Mammary epithelial cell (primary cell): Measurements from ENCODE around the gene FBXL12.

ENCODE experiments used
- EZH2 ChIP-seq: IDR thresholded peaks from 2 replicates; pipeline ENCODE4 v1.6.1; 2012; ENCODE audit warnings: low read length, inconsistent platforms, borderline replicate concordance
- TF ChIP-seq, protein P1 (sequence below), 2 donors: IDR thresholded peaks in 1 of 2; conservative IDR thresholded peaks in 1 of 2; 2 replicates each; pipeline ENCODE4 v1.5.1; 2011 to 2012; ENCODE audit warnings: inconsistent platforms in 2 of 2, low read length in 2 of 2, mild to moderate bottlenecking in 2 of 2, control low read depth in 1 of 2, low read depth in 1 of 2; ENCODE audit not compliant: insufficient read depth in 1 of 2; ENCODE audit errors: extremely low read depth in 1 of 2

DNA sequence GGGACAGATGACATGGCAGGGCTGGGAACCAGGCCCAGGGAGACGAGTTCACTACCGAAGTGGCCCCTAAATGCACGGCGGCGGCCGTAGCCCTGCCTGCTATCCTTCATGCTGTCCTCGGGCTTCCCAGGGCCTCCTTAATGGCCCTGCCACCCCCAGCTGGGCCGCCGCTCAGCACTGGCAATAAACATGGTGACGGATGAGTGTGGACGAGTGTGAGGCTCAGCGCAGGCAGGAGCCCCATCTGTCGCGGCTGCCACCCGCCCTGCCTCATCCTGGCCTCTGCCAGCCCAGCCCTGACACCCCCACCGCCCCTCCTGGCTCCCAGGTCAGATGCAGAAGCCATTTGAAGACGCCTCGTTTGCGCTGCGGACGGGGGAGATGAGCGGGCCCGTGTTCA lies 29.9 kb upstream of the FBXL12 start:
- TF ChIP-seq, protein P1, sequence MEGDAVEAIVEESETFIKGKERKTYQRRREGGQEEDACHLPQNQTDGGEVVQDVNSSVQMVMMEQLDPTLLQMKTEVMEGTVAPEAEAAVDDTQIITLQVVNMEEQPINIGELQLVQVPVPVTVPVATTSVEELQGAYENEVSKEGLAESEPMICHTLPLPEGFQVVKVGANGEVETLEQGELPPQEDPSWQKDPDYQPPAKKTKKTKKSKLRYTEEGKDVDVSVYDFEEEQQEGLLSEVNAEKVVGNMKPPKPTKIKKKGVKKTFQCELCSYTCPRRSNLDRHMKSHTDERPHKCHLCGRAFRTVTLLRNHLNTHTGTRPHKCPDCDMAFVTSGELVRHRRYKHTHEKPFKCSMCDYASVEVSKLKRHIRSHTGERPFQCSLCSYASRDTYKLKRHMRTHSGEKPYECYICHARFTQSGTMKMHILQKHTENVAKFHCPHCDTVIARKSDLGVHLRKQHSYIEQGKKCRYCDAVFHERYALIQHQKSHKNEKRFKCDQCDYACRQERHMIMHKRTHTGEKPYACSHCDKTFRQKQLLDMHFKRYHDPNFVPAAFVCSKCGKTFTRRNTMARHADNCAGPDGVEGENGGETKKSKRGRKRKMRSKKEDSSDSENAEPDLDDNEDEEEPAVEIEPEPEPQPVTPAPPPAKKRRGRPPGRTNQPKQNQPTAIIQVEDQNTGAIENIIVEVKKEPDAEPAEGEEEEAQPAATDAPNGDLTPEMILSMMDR (conservative IDR thresholded peaks at IDR 0.05 in 1 of 2, IDR thresholded peaks at IDR 0.05 in 1 of 2; ENCODE audit: extremely low read depth in 1 of 2, insufficient read depth in 1 of 2, low read depth in 1 of 2, low read length in 2 of 2), result no peak
- TF ChIP-seq EZH2, result no peak
